Measurements from ENCODE around the gene RAB15. TPM values are rescaled to one million over a fixed set of nuclear protein-coding genes. Genes with fewer than 3 reads are reported as not detected.

Gene RAB15
- total RNA-seq, 1 donor from 2014 or later = 8.3 TPM

- intact Hi-C loops (cut with DNase I) = no loop called here
Observed at GRCh38 chr14:64928239-64929013, 43.7 kb downstream of the RAB15 start.

GRCh38 chr14:64927031-64927430 is 45.1 kb downstream of the RAB15 start:
- no peak overlapping the region for H3K27ac ChIP-seq
- DNase-seq (ENCODE audit: extremely low spot score in 2 of 2) = no peak

More at GRCh38 chr14:64928239-64929013, 43.7 kb downstream of the RAB15 start:
- Histone ChIP-seq H3K27ac (no peak overlapping the region), H3K9me3 (no peaks in the 10 kb centered on the region), H3K27me3 (no peaks in the 10 kb centered on the region), H3K4me3 (no peak overlapping the region), H3K4me1 (no peaks in the 10 kb centered on the region), H3K36me3 (peaks cover 0 to 38% of the 10 kb centered on the region in 2 donors)
- DNase-seq (ENCODE audit: extremely low spot score in 2 of 2) = no peak
- TF ChIP-seq POLR2AphosphoS5 (IDR thresholded peaks at IDR 0.05; ENCODE audit: insufficient read depth in 1 of 2, low read depth in 1 of 2) = no peak
- TF ChIP-seq POLR2A (IDR thresholded peaks at IDR 0.05) = no peak
- TF ChIP-seq CTCF (IDR thresholded peaks at IDR 0.05) = no peak

GRCh38 chr14:64926398-64926995 is 45.6 kb downstream of the RAB15 start:
- no peaks in the 10 kb centered on the region for H3K27me3 ChIP-seq
- no peak for DNase-seq (ENCODE audit: extremely low spot score in 2 of 2)
- no peaks in the 10 kb centered on the region for H3K4me1 ChIP-seq
- no peak overlapping the region for H3K27ac ChIP-seq
- no peak overlapping the region for H3K4me3 ChIP-seq
- no peaks in the 10 kb centered on the region for H3K9me3 ChIP-seq
- peaks cover 0 to 25% of the 10 kb centered on the region in 2 donors for H3K36me3 ChIP-seq
- intact Hi-C loops (cut with DNase I) = no loop called here
- TF ChIP-seq POLR2AphosphoS5 (IDR thresholded peaks at IDR 0.05; ENCODE audit: insufficient read depth in 1 of 2, low read depth in 1 of 2) (no peak), CTCF (IDR thresholded peaks at IDR 0.05) (no peak), POLR2A (IDR thresholded peaks at IDR 0.05) (no peak)

More at GRCh38 chr14:64927031-64927430, 45.1 kb downstream of the RAB15 start:
- TF ChIP-seq CTCF (IDR thresholded peaks at IDR 0.05) (no peak), POLR2AphosphoS5 (IDR thresholded peaks at IDR 0.05; ENCODE audit: insufficient read depth in 1 of 2, low read depth in 1 of 2) (no peak), POLR2A (IDR thresholded peaks at IDR 0.05) (no peak)
- H3K4me3 ChIP-seq = no peak overlapping the region
- H3K36me3 ChIP-seq = peaks cover 0 to 30% of the 10 kb centered on the region in 2 donors
- no peaks in the 10 kb centered on the region for H3K9me3 ChIP-seq
- intact Hi-C loops (cut with DNase I) = no loop called here
- H3K4me1 ChIP-seq = no peaks in the 10 kb centered on the region
- H3K27me3 ChIP-seq = no peaks in the 10 kb centered on the region

GRCh38 chr14:64923015-64923414 is 49.1 kb downstream of the RAB15 start:
- Histone ChIP-seq H3K27me3 (no peaks in the 10 kb centered on the region), H3K9me3 (no peaks in the 10 kb centered on the region), H3K27ac (no peak overlapping the region), H3K4me1 (peaks cover 13% of the 10 kb centered on the region), H3K4me3 (no peak overlapping the region), H3K36me3 (peaks cover 0 to 25% of the 10 kb centered on the region in 2 donors)
- no peak for TF ChIP-seq POLR2AphosphoS5 (IDR thresholded peaks at IDR 0.05; ENCODE audit: insufficient read depth in 1 of 2, low read depth in 1 of 2)
- TF ChIP-seq CTCF (IDR thresholded peaks at IDR 0.05) = no peak
- TF ChIP-seq POLR2A (IDR thresholded peaks at IDR 0.05) = no peak
- intact Hi-C loops (cut with DNase I) = no loop called here
- DNase-seq (ENCODE audit: extremely low spot score in 2 of 2) = no peak

GRCh38 chr14:64920465-64920864 is 51.7 kb downstream of the RAB15 start:
- DNase-seq (ENCODE audit: extremely low spot score in 2 of 2) = no peak
- H3K36me3 ChIP-seq = peaks cover 0 to 16% of the 10 kb centered on the region in 2 donors
- H3K9me3 ChIP-seq = no peaks in the 10 kb centered on the region
- no peak for TF ChIP-seq POLR2A (IDR thresholded peaks at IDR 0.05)
- no peak for TF ChIP-seq POLR2AphosphoS5 (IDR thresholded peaks at IDR 0.05; ENCODE audit: insufficient read depth in 1 of 2, low read depth in 1 of 2)
- TF ChIP-seq CTCF (IDR thresholded peaks at IDR 0.05) = no peak
- intact Hi-C loops (cut with DNase I) = no loop called here
- no peak overlapping the region for H3K4me3 ChIP-seq
- peaks cover 34% of the 10 kb centered on the region for H3K4me1 ChIP-seq
- no peak overlapping the region for H3K27ac ChIP-seq
- no peaks in the 10 kb centered on the region for H3K27me3 ChIP-seq
